GM18505 (cell line): ENCODE data around the gene KATNAL2.

Experiments
- ATAC-seq: cut with Tn5 transposase; IDR thresholded peaks from one replicate; pipeline ENCODE4 v1.9.1; 2021; ENCODE audit not compliant: unreplicated experiment
- POLR2A ChIP-seq: IDR thresholded peaks from 4 replicates; pipeline ENCODE4 v1.6.1; 2011; ENCODE audit warnings: borderline replicate concordance; ENCODE audit not compliant: insufficient read depth, insufficient read length; ENCODE audit errors: extremely low read depth

KATNAL2 gene

GRCh38 chr18:46910856-46911255 is 6.5 kb upstream of the KATNAL2 start:
- no peak for ATAC-seq
- TF ChIP-seq POLR2A: no peak

DNA sequence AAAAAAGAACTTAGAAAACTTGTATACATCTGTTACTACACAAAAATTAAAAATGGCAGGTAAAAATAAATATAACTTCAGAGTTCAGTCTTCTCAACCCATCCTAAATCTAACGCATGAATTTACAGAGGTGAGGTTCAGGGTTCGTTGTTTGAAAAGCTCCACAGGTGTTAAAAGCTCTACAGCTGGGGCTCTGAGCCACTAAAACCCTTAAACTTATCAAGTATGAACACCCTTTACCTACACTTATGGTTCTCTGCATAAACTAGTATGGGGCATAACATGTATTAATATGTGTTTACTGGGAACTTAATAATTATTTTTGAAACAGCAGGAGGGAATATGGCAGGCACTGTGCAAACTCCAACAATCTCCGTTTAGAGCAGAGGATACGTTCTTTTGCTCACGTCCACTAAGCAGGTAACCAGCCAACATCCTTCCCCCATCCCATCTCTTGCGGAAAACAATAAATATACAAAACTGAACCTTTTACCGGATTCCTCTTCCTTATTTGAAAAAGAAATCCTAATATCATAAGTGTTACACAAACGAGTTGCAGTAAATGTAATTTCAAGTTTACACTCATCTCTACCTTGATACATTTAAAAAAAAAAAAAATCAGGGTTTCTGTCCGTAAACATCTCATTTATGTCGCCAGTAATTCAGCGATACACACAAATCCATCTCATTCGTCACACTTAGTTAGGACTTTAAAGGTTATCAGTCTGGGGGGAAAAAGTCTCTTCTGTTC is 1.4 kb upstream of the KATNAL2 start:
- TF ChIP-seq POLR2A: no peak
- ATAC-seq: no peak

DNA sequence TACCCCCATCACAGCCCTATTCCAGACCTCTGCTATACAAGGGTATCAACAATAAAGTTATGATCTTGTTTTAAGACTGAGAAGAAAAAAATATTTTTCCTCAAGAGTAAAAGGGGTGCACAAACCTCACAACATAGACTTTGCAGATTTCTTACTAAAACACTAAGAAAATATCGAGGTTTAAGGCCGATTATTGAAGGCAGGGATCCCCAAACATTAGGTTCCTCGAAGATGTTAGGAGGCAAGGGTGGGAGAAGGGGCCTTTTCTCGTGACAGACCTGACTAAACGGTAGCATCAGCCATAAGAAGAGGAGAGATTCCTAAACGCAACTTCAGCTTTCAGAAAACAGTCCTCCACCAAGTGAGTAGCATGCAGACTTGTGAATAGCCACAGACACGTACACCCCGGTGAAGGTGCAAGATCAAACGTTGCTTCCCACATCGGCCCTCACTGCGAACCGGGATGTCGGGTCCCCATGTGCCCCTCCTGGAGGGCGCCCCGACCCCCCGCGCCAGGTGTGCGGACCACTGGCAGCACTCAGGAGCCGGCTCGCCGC is 773 bp upstream of the KATNAL2 start:
- TF ChIP-seq POLR2A: no peak
- ATAC-seq: no peak

DNA sequence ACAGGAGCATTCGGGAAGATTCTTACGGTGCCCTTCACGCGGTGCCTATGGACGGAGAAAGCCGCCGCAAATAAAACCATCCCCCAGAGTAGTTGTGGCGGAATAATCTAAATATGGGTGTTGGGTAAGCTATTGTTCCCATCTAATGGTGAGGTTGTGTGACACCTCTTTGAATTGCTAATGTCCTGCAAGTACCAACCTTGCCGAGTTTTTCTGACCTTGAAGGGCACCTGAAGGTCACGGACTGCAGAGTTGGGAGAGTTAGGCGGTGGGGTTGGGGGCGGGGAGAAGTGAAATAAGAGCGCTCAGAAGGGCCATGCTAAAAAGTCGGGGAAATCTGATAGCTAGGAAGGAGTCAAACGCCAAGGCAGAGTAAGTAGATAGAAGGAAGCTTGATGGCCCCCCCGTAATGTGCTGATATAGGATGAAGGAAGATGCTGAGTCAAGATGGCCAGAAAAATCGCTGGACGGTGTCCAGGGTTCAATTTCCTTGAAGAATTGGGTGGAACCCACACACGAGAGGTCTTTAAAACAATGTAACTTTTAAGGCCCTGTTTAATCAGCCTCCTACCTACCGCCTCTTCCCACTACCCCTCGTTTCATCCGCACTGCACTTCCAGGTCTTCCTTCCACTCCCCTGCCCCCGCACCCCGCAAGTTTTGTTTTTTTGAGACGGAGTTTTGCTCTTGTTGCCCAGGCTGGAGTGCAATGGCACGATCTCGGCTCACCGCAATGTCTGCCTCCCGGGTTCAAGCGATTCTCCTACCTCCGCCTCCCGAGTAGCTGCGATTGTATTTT is 600 bp downstream of the KATNAL2 start:
- TF ChIP-seq POLR2A: no peak
- ATAC-seq: peak; percentile 13

- no peak for ATAC-seq
- no peak for TF ChIP-seq POLR2A
Measured at GRCh38 chr18:46920067-46920466, 2.7 kb downstream of the KATNAL2 start.

GRCh38 chr18:46920653-46921052 is 3.3 kb downstream of the KATNAL2 start:
- TF ChIP-seq POLR2A: no peak
- ATAC-seq: no peak

DNA sequence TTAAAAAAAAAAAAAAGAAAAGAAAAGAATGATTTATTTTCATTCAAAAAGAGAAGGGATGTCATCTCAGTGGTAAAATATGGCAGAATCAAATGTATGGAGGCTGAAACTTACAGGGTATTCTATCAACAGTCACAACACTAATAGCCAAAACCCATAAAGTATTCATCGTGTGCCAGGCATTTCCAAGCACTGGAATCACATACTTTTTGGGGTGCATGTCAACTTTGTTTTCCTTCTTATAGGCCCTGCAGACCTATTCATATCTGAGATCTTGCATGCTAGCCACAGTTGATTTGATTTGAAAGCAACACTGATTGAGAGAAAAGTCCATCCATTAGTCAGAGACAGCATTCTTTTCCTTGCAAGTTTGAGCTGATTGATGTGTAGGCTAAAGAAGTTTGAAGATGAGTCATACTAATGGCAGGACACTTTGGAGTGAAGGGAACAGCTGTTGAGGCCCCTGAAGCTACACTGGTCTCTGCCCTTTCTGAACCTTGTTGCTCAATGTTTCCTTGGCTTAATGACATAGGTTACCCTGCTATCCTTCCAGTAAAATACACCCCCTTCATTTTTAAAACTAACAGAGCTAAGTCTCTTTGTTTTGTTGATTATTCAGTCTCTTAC is 22.0 kb downstream of the KATNAL2 start:
- ATAC-seq: no peak
- no peak for TF ChIP-seq POLR2A

- ATAC-seq: no peak
- TF ChIP-seq POLR2A: no peak
Measured at GRCh38 chr18:46939998-46940571, 22.7 kb downstream of the KATNAL2 start.

DNA sequence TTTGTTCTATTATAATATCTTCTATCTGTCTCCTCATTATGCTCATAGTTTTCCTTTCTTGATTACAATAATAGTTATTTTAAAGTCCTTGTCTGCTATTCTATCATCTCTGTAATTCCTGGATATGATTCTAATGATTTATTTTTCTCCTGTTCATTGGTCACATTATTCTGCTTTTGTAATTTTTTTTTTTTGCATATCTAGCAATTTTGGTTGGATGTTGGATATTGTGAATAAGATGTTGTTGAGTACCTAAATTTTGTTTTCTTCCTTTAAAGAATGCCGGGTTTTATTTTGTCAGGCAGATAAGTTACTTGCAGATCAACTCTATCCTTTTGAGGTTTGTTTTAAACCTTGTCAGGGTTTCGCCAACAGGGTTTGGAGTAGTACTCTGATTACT is 25.2 kb downstream of the KATNAL2 start:
- no peak for TF ChIP-seq POLR2A
- no peak for ATAC-seq

GRCh38 chr18:46946656-46947282 is 29.4 kb downstream of the KATNAL2 start:
- ATAC-seq: peak; percentile 94
- no peak for TF ChIP-seq POLR2A

DNA sequence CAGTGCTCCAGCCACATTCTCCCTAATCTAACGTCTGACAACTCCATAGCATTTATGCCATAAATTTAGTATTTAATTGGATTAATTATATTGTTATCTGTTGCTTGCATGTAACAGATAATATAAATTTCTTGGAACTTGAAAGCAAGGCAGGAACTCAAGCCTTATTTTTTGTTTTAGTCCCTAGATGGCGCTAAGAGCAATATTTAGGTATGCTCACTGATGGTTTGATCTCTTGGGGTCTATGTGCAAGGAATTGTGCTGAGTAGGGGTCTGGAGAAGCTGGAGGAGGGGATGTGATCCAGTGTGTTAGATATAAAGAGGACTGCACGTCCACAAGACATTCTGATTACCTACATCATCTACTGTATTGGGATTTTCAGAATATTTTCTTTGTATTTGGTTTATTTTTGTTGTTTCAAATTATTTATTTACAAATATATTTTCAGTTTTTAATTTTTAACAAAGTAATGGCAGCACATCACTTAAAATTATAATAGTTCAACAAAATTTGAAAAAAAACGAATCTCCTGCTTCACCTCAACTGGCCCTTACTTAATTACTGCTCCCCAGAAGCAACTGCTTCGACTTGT is 32.8 kb downstream of the KATNAL2 start:
- no peak for ATAC-seq
- no peak for TF ChIP-seq POLR2A

- ATAC-seq: no peak
Measured at GRCh38 chr18:46953195-46953594, 35.8 kb downstream of the KATNAL2 start.

More at GRCh38 chr18:46953195-46953594, 35.8 kb downstream of the KATNAL2 start:
- no peak for TF ChIP-seq POLR2A
